Stomach (tissue), 4 donors: ENCODE measurements around the gene TESK2.

Experiments
- POLR2A ChIP-seq, 4 donors: fragments of 450-650 bp; IDR thresholded peaks; one replicate each; pipeline ENCODE4 v1.6.1; 2016; ENCODE audit warnings: antibody characterized with exemption in 4 of 4, control low read depth in 2 of 4, mild to moderate bottlenecking in 1 of 4, moderate library complexity in 1 of 4
- POLR2AphosphoS5 ChIP-seq, 3 donors: sonication (generic); formaldehyde crosslinking; IDR thresholded peaks; one replicate each; pipeline ENCODE4 v1.6.1; 2016; ENCODE audit warnings: antibody characterized with exemption in 3 of 3
- TF ChIP-seq, protein P1 (sequence below), 7 experiments: fragments of 450-650 bp in 4 of 7; fragments of 200-600 bp in 3 of 7; sonication (generic) in 3 of 7; IDR thresholded peaks; one replicate each; pipeline ENCODE4 v1.5.1; 2016 to 2019; ENCODE audit warnings: antibody characterized with exemption in 7 of 7, control low read depth in 2 of 7, mild to moderate bottlenecking in 1 of 7

DNA sequence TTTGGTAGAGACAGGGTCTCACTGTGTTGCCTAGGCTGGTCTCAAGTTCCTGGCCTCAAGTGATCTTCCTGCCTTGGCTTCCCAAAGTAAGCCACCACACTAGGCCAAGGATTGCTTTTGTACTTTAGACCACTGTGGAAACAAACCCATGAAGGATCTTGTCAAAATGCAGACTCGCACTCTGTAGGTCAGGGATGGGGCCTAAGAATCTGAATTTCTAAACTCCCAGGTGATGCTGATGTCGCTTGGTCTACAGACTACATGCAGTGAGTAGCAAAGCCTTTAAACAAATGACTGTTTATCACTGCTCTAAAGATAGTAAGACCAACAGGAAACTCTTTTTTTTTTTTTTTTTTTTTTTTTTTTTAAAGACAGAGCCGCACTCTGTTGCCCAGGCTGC lies 96.6 kb downstream of the TESK2 start:
- TF ChIP-seq, protein P1, sequence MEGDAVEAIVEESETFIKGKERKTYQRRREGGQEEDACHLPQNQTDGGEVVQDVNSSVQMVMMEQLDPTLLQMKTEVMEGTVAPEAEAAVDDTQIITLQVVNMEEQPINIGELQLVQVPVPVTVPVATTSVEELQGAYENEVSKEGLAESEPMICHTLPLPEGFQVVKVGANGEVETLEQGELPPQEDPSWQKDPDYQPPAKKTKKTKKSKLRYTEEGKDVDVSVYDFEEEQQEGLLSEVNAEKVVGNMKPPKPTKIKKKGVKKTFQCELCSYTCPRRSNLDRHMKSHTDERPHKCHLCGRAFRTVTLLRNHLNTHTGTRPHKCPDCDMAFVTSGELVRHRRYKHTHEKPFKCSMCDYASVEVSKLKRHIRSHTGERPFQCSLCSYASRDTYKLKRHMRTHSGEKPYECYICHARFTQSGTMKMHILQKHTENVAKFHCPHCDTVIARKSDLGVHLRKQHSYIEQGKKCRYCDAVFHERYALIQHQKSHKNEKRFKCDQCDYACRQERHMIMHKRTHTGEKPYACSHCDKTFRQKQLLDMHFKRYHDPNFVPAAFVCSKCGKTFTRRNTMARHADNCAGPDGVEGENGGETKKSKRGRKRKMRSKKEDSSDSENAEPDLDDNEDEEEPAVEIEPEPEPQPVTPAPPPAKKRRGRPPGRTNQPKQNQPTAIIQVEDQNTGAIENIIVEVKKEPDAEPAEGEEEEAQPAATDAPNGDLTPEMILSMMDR (IDR thresholded peaks at IDR 0.05) = no peak
- TF ChIP-seq POLR2AphosphoS5 (IDR thresholded peaks at IDR 0.05) = no peak
- TF ChIP-seq POLR2A (IDR thresholded peaks at IDR 0.05) = no peak
